Jurkat, Clone E6-1 (cell line): ENCODE data around the gene GNAS.
"Not testable (repeated sequence)": the region's sequence is repeated elsewhere in the genome, so short reads cannot be mapped to it uniquely, and the experiment has no call there.

Source experiments
- DNase-seq: peaks from one replicate; pipeline ENCODE4 v3.0.0-alpha.2; 2011; ENCODE audit warnings: low read depth, low spot score
- H3K4me3 ChIP-seq: 2 replicates; pipeline ENCODE4 v1.5.1; 2011; ENCODE audit warnings: mild to moderate bottlenecking, low read length, control low read depth, moderate library complexity

Gene GNAS

DNA sequence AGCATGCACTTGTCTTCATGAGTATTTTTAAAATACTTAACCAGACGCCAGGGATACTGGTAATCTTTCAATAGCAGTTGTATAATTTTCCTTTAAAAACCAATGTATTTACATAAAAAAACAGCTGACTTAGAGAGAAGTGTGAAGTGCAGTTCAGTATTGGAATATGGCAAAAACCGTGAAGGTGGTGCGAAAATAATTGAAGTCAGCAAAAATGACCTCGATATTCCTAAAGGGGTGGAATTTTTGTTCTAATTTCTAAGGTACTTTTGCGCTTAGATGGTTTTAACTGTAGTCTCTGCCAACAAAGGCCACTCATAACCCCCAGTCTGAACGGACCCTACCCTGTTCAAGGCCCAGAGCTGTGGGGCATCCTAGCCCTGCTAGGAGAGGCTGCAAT is 27.1 kb upstream of the GNAS start:
- H3K4me3 ChIP-seq: no peak overlapping the region
- DNase-seq: no peak

DNA sequence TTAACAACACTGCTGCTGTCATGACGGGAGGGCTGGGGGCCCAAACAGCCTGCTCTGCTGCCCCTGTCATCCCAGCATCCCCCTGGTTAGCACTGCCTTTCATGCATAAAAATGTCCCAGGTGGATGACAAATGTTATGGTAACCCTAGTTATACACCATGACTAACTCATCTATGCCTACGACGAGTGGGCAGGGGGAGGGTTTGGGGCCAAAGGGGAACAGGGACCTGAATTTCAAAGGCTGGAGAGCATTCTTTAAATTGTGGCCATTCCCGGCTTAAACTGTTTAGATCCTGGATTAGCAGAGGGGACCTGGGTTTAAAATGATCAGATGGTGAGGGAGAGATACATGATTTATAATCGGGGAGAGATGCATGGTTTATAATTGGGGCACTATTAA is 26.2 kb upstream of the GNAS start:
- H3K4me3 ChIP-seq: no peak overlapping the region
- no peak for DNase-seq

DNA sequence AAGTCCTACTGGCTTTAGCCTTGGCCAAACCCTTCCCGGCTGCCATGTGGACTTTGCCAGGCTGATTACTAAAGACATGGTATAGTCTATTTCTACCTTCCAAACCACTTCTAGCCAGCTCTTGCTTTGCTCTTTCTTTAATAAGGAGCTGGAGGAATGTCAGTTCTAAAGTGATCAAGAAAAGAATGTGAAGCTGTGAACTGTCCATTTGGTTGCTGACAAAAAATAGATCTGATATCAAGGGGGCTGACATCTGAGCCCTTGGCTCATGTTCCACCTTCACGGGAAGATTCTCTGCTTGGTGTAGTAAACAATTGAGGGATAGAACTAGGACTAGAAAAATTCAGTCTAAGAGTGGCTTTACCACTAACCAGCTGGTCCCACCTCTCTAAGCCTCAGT is 24.4 kb upstream of the GNAS start:
- DNase-seq: no peak

DNA sequence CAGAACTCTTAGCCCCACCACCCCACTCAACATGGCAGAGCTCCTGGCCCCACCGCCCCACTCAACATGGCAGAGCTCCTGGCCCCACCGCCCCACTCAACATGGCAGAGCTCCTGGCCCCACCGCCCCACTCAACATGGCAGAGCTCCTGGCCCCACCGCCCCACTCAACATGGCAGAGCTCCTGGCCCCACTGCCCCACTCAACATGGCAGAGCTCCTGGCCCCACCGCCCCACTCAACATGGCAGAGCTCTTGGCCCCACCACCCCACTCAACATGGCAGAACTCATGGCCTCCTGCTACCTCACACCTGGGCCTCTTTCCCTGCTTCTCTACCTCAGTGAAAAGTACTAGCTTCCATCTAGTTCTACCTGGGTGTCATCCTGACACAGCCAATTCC is 23.7 kb upstream of the GNAS start:
- not testable (repeated sequence) for H3K4me3 ChIP-seq, DNase-seq

More for the DNA sequence above, 24.4 kb upstream of the GNAS start:
- no peak overlapping the region for H3K4me3 ChIP-seq

DNA sequence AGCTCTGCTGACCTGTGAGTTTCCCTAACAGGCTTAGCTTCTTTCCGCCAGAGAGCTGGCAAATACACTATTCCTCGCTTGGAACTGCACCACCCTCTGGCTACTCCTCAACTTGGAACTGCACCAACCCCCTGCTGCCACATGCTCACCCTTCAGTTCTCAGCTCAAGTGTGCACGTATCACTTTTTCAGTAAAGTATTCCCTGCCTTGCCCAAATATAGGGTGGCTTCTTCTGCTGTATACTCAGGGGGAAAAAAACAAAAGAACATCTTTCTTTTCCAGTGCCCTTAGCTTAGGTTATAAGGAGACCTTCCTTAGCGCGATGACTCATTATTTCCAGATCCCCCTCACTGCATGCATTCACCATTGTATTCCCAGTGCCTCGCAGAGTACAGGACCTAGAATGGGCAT is 23.0 kb upstream of the GNAS start:
- no peak for DNase-seq
- no peak overlapping the region for H3K4me3 ChIP-seq

DNA sequence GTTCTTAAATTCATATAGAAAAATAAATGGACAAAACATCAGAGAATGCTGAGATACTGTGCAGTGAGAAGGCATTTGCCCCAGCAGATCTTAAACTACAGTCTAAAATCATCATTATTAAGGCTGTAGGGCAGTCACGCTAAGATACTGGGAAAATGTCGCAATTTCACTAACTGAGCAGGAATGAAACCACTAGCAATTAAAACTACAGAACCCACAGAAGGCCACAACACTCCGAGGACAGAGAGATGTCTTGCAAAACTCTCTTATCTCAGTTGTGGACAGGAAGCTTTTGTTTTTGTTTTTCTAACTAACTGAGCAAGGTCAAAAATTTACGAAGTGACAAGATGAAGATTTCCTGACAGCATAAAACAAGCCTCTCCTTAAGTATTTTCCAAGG is 20.1 kb upstream of the GNAS start:
- DNase-seq: no peak
- H3K4me3 ChIP-seq: no peak overlapping the region

DNA sequence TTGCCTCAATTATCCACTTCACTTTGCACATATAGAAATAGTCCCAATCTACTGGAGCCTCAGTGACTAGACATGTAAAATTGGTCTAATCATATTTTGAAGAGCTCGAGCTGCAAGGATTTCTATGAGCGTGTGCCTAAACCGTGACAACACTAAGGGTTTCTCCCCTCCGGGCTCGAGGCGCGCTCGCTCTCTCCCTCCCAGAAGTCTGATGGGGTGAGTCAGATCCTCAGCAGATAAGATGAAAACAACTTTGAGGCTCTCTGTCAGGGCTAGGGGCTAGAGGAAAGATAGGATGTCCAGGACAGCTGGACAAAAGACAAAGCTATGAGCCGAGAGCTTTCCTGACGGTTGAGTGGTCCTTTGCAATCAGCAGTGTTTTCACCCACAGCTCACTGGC is 18.6 kb upstream of the GNAS start:
- no peak overlapping the region for H3K4me3 ChIP-seq
- no peak for DNase-seq

DNA sequence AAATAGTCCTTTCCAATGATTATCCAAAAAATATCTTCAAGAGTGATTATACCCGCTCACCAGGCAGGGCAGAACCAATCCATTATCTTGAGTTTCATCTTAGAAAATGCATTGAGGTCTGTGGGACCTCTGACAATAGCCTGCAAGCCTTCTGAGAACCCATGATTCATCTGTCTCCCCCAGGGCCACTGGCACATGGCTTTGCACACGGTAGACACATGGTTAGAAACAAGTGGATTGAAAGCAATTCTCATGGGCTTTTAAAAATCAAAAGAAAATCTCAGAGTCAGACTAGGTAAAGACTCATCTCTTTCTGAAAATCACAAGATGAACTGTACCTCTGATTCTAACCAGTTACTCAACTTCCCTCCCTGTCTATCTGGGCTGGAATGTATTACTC is 17.3 kb upstream of the GNAS start:
- no peak overlapping the region for H3K4me3 ChIP-seq
- no peak for DNase-seq

DNA sequence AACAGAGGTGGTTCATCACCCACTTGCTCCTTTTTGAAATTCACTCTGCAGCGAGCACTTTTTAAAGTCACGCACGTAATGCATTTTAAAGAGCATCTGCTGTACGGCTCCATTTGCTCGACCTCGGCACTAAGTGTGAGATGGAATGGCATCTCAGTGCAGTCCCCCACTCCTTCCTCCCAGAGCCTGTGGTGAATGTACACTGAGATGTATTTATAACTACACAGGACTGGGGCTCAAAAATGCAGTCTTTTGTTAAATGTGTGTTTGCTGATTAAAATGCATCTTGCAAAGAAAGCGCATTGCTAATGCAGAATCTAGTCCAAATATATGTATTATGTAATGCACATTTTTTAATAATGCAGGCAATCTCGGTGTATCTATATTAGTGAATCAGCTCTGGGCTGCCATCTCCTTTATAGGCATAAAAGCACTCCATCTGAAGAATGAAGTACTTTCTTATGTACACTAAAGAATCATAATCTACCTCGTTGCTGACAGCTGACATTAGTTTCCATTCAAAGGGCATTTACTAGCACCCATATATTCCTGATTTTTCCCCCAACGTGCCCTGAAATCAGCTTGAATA is 15.8 kb upstream of the GNAS start:
- H3K4me3 ChIP-seq: no peak overlapping the region
- DNase-seq: no peak

DNA sequence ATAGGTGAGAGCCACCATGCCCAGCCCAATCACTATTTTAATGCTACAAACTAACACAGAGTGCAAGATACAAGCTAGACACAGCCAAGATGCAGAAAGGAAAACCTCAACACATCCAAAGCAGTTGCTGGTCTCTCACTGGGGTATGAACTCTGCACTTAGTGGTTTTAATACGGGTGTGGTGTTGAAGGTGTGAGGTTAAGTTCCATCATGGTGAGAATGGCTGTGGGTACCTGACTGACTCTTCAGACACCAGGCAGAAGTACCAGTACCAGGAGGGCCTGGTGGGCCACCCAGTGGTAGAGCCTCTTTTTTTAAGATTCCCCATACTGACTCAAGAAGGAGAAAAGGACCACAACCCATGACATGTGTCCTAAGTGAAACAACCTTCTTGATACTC is 14.8 kb upstream of the GNAS start:
- no peak overlapping the region for H3K4me3 ChIP-seq
- no peak for DNase-seq

DNA sequence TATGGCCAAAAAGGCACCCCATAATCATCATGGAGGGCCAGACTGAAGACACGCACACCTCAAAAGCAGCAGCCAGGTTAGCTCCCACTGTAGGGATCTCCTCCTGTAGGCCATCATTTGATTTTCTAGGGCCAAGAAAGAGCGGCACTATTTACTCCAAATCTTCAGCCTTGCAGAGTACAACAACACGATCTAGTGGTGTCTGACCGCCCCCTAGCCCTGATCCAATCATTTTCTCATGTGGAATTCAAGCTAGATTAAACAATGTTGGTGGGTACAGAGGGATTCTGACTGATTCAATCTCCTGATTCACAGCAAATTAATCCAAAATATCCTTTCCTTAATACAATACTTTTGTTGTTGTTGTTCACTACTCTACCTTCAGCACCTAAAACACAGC is 14.3 kb upstream of the GNAS start:
- H3K4me3 ChIP-seq: no peak overlapping the region
- DNase-seq: no peak

DNA sequence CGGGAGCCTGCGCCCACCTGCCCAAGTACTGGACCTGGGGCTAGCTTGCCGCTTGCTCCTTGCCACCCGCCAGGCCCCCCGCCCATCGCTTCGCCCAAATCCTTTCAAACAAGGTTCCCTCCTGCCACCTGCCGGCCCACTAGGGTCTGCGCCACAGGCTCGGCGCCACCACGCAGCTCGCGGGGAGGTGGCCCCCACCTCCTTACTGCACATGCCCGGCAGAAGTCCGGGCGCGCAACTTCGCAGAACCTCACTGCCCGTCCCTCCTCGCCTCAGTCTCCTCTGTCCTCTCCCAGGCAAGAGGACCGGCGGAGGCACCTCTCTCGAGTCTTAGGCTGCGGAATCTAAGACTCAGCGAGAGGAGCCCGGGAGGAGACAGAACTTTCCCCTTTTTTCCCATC is 13.0 kb upstream of the GNAS start:
- H3K4me3 ChIP-seq: no peak overlapping the region
- DNase-seq: no peak

DNA sequence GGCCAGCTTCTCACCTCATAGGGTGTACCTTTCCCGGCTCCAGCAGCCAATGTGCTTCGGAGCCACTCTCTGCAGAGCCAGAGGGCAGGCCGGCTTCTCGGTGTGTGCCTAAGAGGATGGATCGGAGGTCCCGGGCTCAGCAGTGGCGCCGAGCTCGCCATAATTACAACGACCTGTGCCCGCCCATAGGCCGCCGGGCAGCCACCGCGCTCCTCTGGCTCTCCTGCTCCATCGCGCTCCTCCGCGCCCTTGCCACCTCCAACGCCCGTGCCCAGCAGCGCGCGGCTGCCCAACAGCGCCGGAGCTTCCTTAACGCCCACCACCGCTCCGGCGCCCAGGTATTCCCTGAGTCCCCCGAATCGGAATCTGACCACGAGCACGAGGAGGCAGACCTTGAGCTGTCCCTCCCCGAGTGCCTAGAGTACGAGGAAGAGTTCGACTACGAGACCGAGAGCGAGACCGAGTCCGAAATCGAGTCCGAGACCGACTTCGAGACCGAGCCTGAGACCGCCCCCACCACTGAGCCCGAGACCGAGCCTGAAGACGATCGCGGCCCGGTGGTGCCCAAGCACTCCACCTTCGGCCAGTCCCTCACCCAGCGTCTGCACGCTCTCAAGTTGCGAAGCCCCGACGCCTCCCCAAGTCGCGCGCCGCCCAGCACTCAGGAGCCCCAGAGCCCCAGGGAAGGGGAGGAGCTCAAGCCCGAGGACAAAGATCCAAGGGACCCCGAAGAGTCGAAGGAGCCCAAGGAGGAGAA is 12.3 kb upstream of the GNAS start:
- no peak for DNase-seq
- H3K4me3 ChIP-seq: no peak overlapping the region

DNA sequence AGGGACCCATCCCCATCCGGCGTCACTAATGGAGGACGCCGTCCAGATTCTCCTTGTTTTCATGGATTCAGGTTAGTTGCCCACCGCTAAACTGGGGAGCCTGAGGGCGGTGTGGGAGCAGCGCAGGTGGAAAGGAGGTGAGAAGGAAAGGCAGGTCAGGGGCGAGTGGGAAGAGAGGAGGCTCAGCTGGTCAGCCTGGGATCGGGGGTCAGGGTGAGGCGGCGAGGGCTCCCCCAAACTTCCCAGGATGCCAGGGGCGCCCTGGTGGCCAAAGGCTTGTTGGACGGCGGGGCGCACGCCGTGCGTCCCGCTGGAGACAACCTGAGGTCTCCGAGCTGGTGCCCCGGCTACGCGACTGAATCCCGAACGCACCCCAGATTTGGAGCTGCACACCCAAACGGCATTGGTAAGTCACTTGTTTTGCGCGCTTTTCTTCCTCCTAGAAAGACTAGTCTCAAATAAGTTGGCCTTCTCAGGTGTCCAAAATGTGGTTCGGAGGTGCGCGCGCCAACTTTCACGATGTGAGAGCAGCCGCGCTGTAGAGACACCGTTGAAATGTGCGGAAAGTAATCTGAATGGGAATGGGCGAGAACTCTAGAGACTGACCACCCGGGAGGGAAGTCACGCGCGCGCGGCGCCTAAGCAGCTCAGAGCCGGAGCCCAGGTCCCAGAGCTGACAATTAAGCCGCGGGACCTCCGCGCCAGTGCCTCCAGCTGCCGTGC is 11.5 kb upstream of the GNAS start:
- no peak for DNase-seq
- no peak overlapping the region for H3K4me3 ChIP-seq

DNA sequence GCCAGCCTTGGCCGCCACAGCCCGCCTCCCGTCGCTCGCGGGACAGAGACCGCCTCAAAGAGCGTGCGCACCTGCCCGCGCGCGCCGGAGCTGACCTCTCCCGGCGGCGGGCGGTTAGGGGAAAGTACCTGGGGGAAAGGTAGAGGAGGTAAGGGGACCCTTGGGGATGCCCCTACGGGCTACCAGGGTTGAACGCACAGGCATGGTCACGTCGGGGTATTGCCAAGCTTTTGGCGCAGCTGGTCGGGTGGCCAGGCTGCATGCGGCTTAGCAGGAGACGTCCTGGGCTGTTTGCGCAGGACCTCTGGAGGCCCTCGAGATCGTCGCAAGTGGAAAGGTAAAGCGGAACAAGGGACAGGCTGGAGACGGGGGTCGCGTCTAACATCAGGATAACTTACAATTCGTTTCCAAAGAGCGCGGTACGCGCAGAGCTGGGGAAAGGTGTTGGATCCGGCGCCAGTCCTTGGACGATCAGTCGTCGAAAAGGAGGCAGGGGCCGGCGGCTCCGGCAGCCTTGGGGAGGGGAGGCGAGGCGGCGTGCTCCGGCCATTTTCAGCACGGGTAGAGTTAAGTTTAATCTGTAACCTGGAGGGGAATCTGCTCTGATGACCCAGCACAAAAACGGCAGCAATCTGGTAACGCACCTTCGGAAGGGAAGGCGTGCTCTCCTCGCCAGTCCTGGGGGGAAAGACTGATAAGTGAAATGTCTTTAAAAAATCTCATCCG is 10.8 kb upstream of the GNAS start:
- DNase-seq: no peak
- H3K4me3 ChIP-seq: no peak overlapping the region

DNA sequence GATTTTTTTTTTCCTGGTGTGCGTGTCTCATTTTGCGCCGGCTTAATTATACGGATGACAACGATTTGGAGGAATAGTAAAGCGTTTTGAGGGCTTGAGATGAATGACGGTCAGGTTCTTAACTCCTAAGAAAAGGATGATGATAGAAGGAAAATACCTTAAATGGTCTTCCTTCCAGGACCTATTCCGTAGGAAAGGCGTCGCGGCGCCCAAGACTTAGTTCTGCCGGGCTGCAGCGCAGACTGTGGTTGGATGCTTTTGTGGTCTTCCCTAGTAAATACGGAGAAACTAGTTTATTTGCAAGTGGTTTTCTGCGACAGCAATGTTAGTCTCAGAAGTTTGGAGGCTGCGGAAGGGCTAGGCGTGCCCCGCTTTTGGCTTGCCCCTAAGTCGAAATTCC is 10.2 kb upstream of the GNAS start:
- no peak for DNase-seq
- H3K4me3 ChIP-seq: no peak overlapping the region

DNA sequence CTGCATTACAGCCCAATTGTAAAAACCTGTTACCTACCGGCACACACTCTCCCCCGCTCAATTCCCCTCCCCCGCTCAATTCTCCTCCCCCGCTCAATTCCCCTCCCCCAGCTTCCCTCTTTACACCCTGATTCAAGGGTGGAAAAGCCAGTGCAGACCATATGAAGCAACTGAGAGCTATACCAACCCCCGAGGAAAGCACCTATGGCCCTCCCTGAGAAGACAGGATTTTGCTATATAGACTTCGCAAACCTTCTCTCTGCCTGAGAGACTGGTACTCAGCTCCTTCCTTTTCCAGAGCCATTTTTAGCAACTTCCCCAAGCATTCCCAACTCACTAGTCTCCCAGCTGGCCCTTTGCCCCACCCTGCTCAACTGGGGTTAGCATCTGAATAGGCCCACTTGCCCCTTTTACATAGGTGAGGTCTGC is 9.4 kb upstream of the GNAS start:
- H3K4me3 ChIP-seq: no peak overlapping the region
- DNase-seq: no peak

DNA sequence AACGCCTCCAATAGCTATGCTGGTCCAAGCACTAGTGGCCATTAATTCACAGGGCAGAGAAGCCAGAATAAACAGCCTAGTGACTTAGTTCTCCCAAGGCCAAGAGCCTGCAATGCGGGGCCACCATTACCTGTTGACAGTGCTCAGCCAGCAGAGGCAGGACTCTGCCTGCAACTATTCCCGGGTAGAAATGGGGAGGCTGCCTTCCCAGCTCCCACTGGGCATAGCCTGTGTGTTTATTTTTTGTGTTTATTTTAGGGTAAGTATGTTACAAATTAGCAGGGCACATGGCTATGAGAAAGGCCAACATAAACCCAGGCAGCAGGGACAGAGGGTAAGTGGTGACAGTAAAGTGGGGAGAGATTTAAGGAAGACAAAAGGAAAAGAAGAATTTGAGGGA is 6.8 kb upstream of the GNAS start:
- DNase-seq: no peak
- no peak overlapping the region for H3K4me3 ChIP-seq

DNA sequence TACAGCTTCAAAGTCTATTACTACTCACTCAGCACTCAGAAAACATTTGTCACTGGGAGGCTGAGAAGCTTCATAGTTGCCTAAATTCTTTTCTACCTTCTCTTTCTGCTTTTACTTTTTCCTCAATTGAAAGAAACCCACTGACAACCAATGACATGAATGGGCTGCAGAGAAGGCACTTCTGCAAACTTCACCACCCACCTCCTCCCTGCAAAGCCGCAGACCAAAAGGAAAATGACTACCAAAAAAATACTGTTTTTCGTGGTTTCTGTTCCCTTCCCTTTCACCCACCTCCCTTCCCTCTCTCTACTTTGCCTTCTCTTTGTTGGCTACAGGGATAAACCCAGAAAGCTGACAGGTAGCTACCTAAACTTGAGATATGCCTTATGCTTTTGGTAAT is 5.1 kb upstream of the GNAS start:
- no peak overlapping the region for H3K4me3 ChIP-seq

DNA sequence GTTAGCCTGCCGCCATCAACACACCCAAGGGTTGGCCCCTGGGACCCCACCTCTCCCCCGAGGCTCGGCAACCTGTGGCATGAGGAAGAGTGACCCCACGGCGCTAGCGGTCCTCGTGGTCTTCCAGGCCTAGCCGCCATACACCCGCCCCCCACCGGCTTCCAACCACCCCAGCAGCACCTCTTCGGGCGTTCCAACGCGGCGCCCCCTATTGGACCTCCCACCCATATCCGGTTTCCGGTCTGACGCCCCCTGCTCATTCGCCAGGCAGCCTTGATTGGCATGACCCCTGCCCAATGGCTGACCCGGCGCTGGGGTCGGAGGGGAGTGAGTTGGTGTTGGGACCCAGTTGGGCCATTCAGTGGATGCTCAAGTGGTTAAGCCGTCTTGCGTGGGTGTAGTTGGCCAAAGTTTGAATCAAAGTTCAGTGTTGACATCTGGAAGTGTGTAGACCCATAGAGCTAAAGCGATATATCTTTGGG is 1.8 kb upstream of the GNAS start, which contains the start of gene GNAS-AS1:
Gene GNAS-AS1 (minus strand): TSS at position 210 of the 482 bp plus-strand sequence.
- H3K4me3 ChIP-seq: peak within 1 kb of the TSS; percentile 84
- peak; percentile 89 for DNase-seq

More for the DNA sequence above, 5.1 kb upstream of the GNAS start:
- DNase-seq: peak; percentile 14
